Subcutaneous adipose tissue (tissue), 4 donors: ENCODE measurements around the gene PFDN1. TPM values are rescaled to one million over a fixed set of nuclear protein-coding genes. Genes with fewer than 3 reads are reported as not detected.

Experiments
- CTCF ChIP-seq: fragments of 450-650 bp; IDR thresholded peaks from one replicate; pipeline ENCODE4 v1.5.1; 2016; ENCODE audit warnings: low read depth, mild to moderate bottlenecking, control low read depth, antibody characterized with exemption, moderate library complexity
- total RNA-seq, 4 donors: library from RNA; depleted of rRNA; stranded (reverse); fragments of >200 nt; gene quantifications; one replicate each; pipeline ENCODE4 v1.1.0, GENCODE V29; 2016

PFDN1 gene
- total RNA-seq, 4 donors from 2014 or later = 70.2 to 116 (median 90.9) TPM

GRCh38 chr5:140338908-140339307 lies 36.0 kb upstream of the PFDN1 start:
- TF ChIP-seq CTCF = no peak

- no peak for TF ChIP-seq CTCF
These were observed 35.4 kb upstream of the PFDN1 start for GRCh38 chr5:140338336-140338735.

- no peak for TF ChIP-seq CTCF
These were observed 35.0 kb upstream of the PFDN1 start for GRCh38 chr5:140337880-140338279.

- no peak for TF ChIP-seq CTCF
These were observed 33.5 kb upstream of the PFDN1 start for GRCh38 chr5:140336388-140336787.

- no peak for TF ChIP-seq CTCF
These were observed 28.7 kb upstream of the PFDN1 start for GRCh38 chr5:140331638-140332037.

- no peak for TF ChIP-seq CTCF
These were observed 27.0 kb upstream of the PFDN1 start for GRCh38 chr5:140329739-140330481.

- no peak for TF ChIP-seq CTCF
These were observed 25.3 kb upstream of the PFDN1 start for GRCh38 chr5:140328036-140328764.
